UCSD-AML1 (cell line): ENCODE data around the gene TCEAL3.
"Not testable (repeated sequence)": the region's sequence is repeated elsewhere in the genome, so short reads cannot be mapped to it uniquely, and the experiment has no call there.

ENCODE experiments used
- DNase-seq: peaks from one replicate; lab custom pipeline; 2025; ENCODE audit not compliant: unreplicated experiment; lab: John Stamatoyannopoulos, UW

TCEAL3 gene, protein sequence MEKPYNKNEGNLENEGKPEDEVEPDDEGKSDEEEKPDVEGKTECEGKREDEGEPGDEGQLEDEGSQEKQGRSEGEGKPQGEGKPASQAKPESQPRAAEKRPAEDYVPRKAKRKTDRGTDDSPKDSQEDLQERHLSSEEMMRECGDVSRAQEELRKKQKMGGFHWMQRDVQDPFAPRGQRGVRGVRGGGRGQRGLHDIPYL

DNA sequence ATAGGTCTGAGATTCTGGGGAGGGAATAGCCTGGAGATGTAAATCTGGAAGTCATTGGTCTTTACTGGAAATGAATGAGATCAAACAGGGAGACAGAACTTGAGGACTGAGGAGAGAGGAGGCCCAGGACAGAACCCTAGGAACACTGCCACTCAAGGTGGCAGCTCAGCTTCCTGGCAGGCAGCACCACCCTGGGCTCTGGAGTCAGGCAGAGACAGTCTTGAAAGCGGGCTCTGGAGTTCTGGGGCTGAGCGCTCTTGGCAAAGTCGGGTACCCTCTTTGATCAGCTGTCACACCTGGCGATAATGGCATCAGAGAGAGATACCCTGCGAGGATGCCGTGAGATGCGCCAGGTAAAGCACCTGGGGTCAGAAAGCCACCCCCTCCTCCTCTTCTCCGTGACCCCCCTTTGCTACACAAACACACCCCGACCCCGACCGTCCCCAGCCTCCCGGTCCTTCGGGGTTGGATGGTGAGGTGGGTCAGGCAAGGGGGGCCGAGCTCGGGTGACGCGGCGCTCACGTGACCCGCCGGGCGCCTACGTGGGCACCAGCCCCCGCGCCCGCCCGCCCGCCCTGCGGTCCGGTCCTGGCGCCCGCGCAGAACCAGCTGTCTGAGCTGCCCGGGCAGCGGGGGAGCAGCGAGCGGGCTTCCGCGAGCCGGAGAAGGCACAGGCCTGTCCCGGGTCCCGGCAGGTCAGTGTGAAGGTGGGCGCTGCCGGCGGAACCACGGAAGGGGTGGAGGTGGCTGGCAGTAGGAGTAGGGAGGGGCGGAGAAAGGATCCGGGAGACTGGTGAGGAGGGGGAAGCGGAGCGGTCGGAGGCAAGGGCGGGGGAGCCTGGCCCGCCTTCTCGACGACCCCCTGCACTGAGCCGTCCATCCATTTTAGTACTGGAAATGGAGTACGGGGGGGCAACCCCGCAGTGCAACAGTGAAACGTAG is at the start of gene TCEAL3:
Gene TCEAL3 (plus strand): TSS at position 600 of the 942 bp plus-strand sequence. CDS start 1,102 bp downstream, outside the sequence.
- peak; percentile 40 for DNase-seq

DNA sequence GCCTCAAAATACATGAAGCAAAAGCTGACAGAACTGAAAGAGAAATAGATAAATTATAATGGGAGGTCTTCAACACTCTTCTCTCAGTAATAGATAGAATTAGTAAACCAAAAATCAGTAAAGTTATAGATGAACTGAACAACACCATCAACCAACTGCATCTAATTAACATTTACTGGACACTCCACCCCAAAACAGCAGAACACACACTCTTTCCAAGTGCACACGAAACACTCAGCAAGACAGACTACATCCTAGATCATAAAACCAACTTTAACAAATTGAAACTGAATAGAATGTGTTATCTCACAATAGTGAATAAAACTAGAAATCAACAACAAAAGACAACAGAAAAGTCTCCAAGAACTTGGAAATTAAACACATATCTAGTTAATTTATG is 47.5 kb upstream of the TCEAL3 start:
- DNase-seq: no peak

DNA sequence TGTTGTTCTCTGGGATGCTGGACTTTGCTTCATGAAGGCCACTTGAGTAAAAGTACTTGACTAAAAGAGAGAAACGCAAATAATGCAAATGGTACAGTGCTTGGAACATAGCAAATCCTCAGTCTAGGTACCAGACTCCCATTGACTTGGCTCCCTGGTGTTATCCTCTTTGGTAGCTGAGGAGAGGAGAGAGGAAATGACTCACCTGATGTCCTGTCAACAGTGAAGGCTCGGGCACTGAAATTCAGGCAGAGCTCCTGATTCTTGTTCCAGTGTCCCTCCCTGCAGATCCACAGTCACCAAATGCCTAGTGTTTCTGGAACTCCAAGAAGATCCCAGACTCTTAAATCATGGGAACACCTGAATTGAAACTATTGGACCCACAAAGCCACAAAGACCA is 45.0 kb upstream of the TCEAL3 start:
- DNase-seq: no peak

DNA sequence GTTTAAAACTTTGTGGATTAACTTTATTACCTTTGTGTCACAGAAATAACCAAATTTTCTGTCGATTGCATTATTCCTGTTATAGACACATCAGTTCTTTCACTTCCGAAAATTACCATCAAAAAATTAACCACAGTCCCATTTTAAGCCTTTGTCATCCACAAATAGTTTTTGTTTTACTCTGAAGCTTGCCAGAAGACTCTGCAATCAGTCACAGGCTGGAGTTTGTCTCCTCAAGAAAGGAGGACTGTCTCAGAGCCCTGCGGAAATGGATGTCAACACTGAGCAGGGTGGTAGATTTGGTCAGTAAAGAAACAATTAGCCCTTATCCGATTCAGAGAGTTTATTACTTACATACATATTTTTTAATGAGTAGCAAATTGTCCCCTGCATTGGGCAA is 42.6 kb upstream of the TCEAL3 start:
- DNase-seq: no peak

DNA sequence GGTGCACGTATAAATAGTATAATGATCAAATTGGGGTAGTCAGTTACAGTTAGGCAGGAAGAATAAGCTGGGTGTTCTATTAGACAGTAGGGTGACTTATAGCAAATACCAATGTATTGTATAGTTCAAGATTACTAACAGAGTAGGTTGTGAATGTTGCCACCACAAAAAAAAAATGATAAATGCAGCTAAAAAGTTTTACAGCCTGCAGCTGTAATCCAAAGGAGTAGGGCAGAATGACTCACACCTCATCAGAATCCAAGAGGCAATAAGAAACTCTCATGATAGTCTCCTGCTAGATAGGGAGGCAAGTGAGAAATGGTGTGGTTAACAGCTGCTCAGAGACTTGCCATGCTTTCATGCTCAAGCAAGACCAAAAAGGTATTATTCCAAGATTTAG is 42.0 kb upstream of the TCEAL3 start:
- DNase-seq: no peak

DNA sequence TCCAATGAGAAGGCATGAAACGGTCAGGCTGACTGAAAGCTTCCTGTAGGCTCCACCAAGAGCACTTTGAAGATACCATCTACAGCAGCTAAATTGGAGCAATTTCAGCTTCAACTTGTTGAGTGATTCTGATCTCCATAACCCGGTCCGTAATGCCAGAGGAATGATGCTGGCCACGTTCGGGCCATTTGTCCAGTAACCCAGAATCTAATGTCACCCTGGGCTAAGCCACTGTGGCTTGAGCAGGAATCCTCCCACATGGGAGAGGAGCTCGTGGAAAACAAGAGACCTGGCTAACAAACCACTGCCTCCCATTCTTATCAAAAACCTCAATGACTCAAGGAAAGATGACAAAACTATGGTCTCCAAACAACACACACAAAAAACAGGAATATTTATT is 36.6 kb upstream of the TCEAL3 start:
- DNase-seq: no peak

DNA sequence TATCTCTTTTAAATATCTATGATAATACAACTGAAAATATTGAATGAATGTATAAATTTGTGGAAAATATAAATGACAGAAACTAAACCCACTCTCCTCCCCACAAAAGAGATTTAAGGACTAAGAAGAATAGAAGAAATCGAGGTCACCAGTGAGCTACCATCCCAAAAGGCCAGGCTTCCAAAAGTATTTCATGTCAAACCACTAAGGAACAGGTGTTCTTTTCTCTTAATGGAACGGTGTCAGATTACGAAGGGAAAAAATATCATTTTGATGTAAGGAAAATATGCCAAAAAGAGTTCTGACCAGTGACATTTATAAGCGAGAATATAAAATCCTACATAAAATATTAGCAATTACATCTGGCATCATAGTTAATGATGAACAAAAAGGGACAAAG is 36.0 kb upstream of the TCEAL3 start:
- DNase-seq: no peak

DNA sequence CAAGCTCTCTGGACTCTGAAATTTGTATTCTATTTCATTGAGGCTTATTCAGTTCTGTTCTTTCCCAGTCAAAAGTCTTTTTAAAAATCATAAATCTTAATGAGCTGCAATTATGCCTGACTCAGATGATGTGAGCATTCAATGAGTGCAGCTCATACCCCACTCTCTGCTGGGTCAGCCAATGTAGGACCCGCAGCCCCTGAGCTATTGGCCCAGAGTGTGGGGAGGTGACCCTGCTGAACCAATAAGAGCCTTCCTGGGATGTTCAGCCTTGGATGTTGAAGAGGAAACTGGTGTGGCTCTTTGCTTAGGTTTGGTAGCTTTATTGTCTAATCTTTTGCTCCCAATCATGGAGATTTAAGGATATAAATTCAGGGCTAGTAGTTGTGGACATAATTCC is 34.6 kb upstream of the TCEAL3 start:
- DNase-seq: no peak

DNA sequence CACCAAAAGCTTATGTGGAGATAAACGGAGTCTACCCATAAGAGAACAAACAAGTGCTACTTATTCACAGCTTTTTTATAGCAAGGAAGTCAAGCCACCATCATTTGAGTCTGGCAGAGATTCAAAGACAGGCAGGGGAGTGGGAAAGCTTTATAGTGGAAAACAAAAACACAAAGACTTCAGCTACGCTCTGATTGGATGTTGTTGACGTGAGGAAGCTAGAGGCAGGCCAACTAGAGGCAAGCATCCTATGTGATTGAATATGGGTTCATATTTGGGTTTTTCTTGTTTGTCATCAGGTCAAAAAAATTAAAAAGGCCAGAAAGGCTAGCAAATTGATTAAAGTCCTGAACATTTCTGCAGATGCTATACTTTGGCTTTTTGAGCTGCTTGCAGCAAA is 23.2 kb upstream of the TCEAL3 start:
- DNase-seq: no peak

DNA sequence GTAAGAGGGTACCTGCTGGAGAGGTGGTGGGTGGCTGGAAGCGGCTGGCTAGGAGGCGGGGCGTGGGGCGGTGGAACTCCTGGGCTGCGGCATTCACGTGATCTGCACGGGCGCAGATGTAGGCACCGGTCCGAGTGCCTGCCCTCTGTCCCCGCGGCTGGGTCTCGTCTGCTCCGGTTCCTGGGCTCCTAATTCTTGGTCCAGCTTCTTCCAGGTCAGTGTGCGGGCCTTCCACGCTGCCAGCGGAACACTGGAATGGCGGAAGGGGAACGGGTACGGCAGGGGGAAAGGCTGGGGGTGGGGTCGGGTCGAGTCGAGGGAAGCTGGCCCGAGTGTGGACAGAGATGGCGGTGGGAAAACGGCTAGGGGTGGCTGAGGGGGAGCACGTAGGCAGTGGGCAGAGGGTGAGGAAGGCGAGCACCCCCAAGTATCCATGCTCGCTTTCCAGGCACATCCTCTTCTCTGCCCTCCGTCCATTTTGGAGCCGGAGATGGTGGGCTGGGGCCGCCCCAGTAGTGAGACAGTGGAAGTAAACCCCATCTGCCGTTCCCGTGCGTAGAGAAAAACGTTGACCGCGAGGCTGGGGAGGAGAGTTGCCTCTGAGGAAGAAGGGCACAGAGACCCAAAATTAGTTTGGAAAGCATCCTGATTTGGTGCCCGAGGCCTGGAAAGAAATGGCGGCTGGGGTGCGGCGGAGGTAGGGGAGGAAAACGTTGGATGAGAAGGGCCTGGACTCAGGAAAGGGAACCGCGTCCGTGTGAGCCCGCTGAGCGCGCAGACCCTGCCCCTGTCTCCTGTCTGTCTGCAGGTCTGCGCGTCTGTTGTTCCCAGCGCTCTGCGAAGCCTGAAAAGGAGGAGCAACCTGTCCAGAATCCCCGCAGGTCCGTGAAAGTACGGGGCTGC is 22.1 kb upstream of the TCEAL3 start, which contains the start of gene TCEAL4:
Gene TCEAL4 (plus strand): TSS at position 105 of the 903 bp plus-strand sequence. CDS start 1,161 bp downstream, outside the sequence.
- peak; percentile 38 for DNase-seq

DNA sequence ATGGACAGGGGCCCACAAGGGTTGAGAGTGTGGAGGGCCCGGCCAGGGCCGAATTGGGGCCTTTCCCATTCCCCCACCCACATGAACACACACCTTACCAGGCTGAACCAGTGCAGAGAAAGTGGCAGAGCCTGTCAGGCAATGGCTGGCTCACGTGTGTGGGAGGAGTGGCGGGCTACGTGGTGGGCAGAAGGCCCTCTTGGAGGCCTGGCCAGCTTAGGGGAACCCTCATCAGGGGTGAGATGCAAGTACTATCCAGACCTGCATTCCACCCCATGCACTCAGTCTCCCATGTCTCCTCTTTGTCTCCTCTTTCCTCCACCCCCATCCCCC is 21.5 kb upstream of the TCEAL3 start:
- peak; percentile 30 for DNase-seq

DNA sequence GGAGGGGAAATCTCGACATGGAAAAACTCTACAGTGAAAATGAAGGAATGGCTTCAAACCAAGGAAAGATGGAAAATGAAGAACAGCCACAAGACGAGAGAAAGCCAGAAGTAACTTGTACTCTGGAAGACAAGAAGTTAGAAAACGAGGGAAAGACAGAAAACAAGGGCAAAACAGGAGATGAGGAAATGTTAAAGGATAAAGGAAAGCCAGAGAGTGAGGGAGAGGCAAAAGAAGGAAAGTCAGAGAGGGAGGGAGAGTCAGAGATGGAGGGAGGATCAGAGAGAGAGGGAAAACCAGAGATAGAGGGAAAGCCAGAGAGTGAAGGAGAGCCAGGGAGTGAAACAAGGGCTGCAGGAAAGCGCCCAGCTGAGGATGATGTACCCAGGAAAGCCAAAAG is 21.1 kb upstream of the TCEAL3 start:
- no peak for DNase-seq

DNA sequence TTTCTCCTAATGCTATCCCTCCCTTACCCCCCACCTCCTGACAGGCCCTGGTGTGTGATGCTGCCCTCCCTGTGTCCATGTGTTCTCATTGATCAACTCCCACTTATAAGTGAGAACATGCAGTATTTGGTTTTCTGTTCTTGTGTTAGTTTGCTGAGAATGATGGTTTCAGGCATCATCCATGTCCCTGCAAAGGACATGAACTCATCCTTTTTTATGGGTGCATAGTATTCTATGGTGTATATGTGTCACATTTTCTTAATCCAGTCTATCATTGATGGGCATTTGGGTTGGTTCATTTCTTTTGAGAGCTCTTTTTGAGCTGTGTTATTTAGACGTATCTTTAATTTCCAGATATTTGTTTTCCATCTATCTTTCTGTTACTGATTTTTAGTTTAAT is 15.5 kb upstream of the TCEAL3 start:
- DNase-seq: not testable (repeated sequence)

DNA sequence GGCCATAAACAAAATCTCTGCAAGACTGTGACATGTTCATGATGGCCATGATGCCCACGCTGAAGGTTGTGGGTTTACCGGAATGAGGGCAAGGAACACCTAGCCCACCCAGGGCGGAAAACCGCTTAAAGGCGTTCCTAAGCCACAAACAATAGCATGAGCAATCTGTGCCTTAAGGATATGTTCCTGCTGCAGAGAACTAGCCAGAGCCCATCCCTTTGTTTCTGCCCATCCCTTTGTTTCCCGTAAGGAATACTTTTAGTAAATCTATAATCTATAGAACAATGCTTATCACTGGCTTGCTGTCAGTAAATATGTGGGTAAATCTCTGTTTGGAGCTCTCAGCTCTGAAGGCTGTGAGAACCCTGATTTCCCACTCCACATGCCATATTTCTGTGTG is 12.6 kb upstream of the TCEAL3 start:
- DNase-seq: not testable (repeated sequence)

DNA sequence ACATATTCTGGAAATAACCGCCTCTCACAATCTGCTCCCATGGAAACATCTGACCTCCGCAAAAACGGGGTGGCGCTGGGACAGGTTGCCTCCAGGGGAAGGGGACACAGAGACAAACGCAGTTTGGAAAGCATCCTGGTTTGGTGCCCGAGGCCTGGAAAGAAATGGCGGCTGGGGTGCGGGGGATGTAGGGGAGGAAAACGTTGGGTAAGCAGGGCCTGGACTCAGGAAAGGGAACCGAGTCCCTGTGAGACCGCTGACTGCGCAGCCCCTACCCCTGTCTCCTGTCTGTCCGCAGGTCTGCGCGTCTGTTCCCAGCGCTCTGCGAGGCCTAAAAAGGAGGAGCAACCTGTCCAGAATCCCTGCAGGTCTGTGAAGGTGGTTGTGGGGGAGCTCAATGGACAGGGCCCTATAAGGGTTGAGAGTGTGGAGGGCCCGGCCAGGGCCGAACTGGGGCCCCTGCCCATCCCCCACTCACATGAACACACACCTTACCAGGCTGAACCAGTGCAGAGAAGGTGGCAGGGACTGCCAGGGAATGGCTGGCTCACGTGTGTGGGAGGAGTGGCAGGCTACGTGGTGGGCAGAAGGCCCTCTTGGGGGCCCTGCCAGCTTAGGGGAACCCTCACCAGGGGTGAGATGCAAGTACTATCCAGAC is 672 bp downstream of the TCEAL3 start:
- DNase-seq: peak; percentile 39

DNA sequence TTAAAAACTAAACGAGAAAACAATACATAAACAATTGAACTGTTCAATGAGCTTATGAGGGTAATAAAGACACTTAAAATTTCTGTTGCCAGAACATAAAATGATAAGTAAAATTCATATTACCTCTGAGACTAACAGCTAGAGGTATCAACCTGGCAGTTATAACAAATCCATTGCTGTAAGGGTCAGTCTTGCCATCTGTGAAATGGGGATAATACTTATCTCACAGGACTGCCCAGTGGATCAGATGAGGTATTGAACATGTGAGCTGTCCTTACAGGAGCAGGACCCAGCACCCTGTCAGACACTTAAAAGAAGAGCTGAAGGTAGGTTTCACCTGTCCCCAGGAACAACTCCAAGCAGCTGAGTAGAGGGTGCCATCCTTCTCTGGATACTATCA is 2.5 kb downstream of the TCEAL3 start:
- no peak for DNase-seq

DNA sequence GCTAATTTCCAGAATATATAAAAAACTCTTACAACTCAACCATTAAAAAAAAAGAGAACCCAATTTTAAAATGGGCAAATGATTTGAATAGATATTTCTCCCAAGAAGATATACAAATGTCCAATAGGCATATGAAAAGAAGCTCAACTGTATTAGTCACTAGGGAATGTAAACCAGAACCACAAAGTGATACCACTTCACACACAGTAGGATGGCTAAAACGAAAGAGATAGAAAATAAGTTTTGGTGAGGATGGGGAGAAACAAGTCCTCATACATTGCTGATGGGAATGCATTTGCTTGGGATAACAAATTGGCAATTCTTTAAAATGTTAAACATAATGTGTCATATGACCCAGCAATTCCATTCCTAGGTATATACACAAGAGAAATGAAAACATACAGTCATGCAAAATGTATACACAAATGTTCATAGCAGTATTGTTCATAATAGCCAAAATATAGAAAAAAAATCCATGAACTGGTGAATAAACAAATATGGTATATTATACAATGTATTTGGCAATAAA is 5.7 kb downstream of the TCEAL3 start:
- DNase-seq: no peak

DNA sequence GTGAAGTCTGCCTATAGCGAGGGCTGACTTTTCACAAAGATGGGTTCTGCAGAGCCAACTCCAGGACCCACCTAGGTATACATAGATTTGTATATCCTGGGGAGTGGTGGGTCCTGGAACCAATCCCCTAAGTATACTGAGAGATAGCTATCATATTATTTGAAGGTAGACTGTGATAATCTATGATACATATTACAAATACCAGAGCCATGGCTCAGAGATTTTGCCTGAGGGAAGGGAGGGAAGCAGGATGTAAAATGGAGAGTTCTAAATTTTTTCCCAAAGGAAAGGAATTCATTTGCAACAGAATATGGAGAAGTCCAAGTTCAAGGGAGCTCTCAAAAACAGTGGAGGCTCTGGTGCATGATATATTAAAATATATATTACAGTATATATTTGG is 7.2 kb downstream of the TCEAL3 start:
- no peak for DNase-seq

DNA sequence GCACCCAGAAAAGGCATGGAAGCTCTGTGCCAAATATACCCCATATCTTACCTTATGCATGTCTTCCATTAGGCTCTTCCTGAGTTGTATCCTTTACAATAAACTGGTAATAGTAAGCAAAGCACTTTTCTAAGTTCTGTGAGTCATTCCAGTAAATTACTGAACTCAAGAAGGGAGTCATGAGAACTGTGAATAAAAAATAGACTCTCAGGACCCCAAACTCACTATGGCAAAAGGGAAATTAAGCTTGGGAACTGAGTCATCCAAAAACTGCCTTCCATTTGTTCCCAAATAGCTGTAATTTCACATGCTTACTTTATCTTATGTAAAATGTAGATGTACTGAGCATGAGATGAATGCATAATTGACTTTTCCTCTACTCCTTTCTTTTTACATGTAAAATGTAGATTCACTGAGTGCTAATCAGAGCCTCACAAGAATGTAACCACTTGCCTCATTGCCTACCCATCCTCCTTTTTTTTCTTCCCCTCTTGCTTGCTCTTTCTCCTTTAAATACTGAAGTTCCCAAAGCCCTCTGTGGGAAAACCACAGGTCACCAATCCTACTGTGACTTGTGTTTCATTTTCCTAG is 8.1 kb downstream of the TCEAL3 start:
- no peak for DNase-seq

DNA sequence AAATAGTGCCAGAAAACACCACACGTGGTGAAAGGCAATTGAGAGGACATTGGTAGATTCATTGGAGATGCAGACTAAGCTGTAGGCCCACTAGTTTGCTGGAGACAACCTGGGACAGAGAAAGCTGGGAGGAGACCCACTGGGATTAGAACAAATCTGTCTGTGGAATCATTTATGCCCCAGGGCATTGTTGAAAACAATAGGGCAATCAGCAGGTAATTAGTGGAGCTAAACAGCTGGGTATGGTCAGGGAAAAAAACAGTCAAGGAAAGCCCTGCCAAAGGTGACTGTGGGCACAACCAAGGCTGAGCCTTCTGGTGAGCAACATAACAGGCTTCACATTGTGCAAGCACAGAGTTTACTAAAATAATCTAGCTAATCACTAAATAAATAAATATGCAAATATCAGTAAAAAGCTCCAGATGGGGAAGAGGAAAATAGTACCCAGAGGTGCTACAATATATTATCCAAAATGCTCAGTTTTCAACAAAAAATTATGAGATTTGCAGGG is 9.0 kb downstream of the TCEAL3 start:
- no peak for DNase-seq
